ENCODE measurements around the gene DYNC2I2. TPM values are rescaled to one million over a fixed set of nuclear protein-coding genes. Genes with fewer than 3 reads are reported as not detected.

DYNC2I2 gene
- polyA plus RNA-seq, 1 donor from 2014 or later, result 82.5 TPM

DNA sequence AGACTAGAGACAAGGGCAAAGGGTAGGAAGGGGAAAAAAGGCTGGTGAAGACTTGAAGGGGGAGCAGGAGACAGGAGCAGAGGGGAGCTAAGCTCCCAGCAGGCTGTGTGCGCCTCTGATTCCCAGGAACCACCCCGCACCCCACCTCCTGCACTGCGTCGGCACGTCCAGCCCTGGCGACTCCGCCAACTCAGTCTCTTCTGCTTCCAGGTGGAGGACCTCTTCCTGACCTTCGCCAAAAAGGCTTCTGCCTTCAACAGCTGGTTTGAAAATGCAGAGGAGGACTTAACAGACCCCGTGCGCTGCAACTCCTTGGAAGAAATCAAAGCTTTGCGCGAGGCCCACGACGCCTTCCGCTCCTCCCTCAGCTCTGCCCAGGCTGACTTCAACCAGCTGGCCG, 30.5 kb downstream of the DYNC2I2 start:
- Histone ChIP-seq H3K36me3 (ENCODE audit: insufficient read depth, low read length) (peaks cover 15% of the 10 kb centered on the region), H3K27ac (ENCODE audit: low read length) (no peak overlapping the region), H3K27me3 (ENCODE audit: insufficient read depth, low read depth, low read length) (no peaks in the 10 kb centered on the region), H3K4me3 (ENCODE audit: low read length) (no peak overlapping the region), H3K9me3 (ENCODE audit: low read length) (no peaks in the 10 kb centered on the region), H3K9ac (ENCODE audit: low read length) (no peak overlapping the region), H2AFZ (ENCODE audit: low read depth, low read length) (no peak overlapping the region), H4K20me1 (ENCODE audit: insufficient read depth) (no peaks in the 10 kb centered on the region), H3F3A (ENCODE audit: insufficient read depth, low read length, poor library complexity, severe bottlenecking) (no peaks in the 10 kb centered on the region), H3K9me2 (ENCODE audit: insufficient read depth, low read length) (no peaks in the 10 kb centered on the region), H3K79me2 (replicated peaks; ENCODE audit: insufficient read depth, low read length) (no peaks in the 10 kb centered on the region), H3K4me2 (ENCODE audit: low read length) (no peak overlapping the region)
- TF ChIP-seq, protein P1, sequence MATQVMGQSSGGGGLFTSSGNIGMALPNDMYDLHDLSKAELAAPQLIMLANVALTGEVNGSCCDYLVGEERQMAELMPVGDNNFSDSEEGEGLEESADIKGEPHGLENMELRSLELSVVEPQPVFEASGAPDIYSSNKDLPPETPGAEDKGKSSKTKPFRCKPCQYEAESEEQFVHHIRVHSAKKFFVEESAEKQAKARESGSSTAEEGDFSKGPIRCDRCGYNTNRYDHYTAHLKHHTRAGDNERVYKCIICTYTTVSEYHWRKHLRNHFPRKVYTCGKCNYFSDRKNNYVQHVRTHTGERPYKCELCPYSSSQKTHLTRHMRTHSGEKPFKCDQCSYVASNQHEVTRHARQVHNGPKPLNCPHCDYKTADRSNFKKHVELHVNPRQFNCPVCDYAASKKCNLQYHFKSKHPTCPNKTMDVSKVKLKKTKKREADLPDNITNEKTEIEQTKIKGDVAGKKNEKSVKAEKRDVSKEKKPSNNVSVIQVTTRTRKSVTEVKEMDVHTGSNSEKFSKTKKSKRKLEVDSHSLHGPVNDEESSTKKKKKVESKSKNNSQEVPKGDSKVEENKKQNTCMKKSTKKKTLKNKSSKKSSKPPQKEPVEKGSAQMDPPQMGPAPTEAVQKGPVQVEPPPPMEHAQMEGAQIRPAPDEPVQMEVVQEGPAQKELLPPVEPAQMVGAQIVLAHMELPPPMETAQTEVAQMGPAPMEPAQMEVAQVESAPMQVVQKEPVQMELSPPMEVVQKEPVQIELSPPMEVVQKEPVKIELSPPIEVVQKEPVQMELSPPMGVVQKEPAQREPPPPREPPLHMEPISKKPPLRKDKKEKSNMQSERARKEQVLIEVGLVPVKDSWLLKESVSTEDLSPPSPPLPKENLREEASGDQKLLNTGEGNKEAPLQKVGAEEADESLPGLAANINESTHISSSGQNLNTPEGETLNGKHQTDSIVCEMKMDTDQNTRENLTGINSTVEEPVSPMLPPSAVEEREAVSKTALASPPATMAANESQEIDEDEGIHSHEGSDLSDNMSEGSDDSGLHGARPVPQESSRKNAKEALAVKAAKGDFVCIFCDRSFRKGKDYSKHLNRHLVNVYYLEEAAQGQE (IDR thresholded peaks at IDR 0.05; ENCODE audit: borderline replicate concordance), result no peak
- TF ChIP-seq POLR2AphosphoS5 (IDR thresholded peaks at IDR 0.05), result no peak
- TF ChIP-seq, protein P2, sequence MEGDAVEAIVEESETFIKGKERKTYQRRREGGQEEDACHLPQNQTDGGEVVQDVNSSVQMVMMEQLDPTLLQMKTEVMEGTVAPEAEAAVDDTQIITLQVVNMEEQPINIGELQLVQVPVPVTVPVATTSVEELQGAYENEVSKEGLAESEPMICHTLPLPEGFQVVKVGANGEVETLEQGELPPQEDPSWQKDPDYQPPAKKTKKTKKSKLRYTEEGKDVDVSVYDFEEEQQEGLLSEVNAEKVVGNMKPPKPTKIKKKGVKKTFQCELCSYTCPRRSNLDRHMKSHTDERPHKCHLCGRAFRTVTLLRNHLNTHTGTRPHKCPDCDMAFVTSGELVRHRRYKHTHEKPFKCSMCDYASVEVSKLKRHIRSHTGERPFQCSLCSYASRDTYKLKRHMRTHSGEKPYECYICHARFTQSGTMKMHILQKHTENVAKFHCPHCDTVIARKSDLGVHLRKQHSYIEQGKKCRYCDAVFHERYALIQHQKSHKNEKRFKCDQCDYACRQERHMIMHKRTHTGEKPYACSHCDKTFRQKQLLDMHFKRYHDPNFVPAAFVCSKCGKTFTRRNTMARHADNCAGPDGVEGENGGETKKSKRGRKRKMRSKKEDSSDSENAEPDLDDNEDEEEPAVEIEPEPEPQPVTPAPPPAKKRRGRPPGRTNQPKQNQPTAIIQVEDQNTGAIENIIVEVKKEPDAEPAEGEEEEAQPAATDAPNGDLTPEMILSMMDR (IDR thresholded peaks at IDR 0.05; ENCODE audit: poor library complexity, severe bottlenecking), result no peak
- no peak for TF ChIP-seq TAF1 (IDR thresholded peaks at IDR 0.05; ENCODE audit: low read depth)
- no peak for TF ChIP-seq RAD21 (conservative IDR thresholded peaks at IDR 0.05)
- TF ChIP-seq EZH2 (IDR thresholded peaks at IDR 0.05; ENCODE audit: borderline replicate concordance, insufficient read depth, low read length, poor library complexity, severe bottlenecking), result no peak
- TF ChIP-seq EP300 (conservative IDR thresholded peaks at IDR 0.05; ENCODE audit: poor library complexity, severe bottlenecking), result no peak
- no peak for TF ChIP-seq SMC3 (conservative IDR thresholded peaks at IDR 0.05; ENCODE audit: poor library complexity)
- no peak for TF ChIP-seq MXI1 (conservative IDR thresholded peaks at IDR 0.05; ENCODE audit: poor library complexity, severe bottlenecking)

DNA sequence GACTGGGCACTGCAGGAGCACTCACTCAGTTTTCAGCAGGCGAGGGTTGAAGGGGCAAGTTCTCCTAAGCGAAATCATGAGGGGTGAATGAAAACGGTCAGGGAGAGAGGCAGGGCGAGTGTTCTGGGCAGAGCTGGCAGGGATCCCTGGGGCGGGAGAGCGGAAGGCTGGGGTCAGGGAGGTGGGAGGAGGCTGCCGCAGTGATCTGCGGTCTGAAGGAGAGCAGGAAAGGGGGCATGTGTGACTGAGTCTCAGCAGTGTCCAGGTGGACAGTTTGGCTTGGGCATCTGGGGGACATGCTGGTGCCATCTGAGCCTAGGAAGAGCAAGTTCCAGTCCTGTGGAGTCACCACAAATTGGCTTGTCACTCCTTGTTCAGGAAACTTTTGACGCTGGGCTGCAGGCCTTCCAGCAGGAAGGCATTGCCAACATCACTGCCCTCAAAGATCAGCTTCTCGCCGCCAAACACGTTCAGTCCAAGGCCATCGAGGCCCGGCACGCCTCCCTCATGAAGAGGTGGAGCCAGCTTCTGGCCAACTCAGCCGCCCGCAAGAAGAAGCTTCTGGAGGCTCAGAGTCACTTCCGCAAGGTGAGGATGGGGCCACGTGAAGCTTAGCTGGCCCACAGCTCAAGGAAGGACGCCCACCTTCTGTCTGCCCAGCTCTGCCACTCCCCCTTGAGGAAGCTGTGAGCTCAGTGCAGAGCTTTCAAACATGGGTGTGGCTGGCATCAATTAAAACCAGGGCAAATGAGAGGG, 31.1 kb downstream of the DYNC2I2 start:
- no peak overlapping the region for H2AFZ ChIP-seq (ENCODE audit: low read depth, low read length)
- H4K20me1 ChIP-seq (ENCODE audit: insufficient read depth), result no peaks in the 10 kb centered on the region
- H3K4me3 ChIP-seq (ENCODE audit: low read length), result no peak overlapping the region
- no peaks in the 10 kb centered on the region for H3K79me2 ChIP-seq (replicated peaks; ENCODE audit: insufficient read depth, low read length)
- no peaks in the 10 kb centered on the region for H3K27me3 ChIP-seq (ENCODE audit: insufficient read depth, low read depth, low read length)
- no peak overlapping the region for H3K9ac ChIP-seq (ENCODE audit: low read length)
- no peaks in the 10 kb centered on the region for H3F3A ChIP-seq (ENCODE audit: insufficient read depth, low read length, poor library complexity, severe bottlenecking)
- TF ChIP-seq POLR2AphosphoS5 (IDR thresholded peaks at IDR 0.05) (no peak), MXI1 (conservative IDR thresholded peaks at IDR 0.05; ENCODE audit: poor library complexity, severe bottlenecking) (no peak), EP300 (conservative IDR thresholded peaks at IDR 0.05; ENCODE audit: poor library complexity, severe bottlenecking) (no peak), RAD21 (conservative IDR thresholded peaks at IDR 0.05) (no peak), TAF1 (IDR thresholded peaks at IDR 0.05; ENCODE audit: low read depth) (no peak)
- TF ChIP-seq, protein P2 (IDR thresholded peaks at IDR 0.05; ENCODE audit: poor library complexity, severe bottlenecking), result no peak
- no peaks in the 10 kb centered on the region for H3K9me2 ChIP-seq (ENCODE audit: insufficient read depth, low read length)
- H3K9me3 ChIP-seq (ENCODE audit: low read length), result no peaks in the 10 kb centered on the region
- H3K4me2 ChIP-seq (ENCODE audit: low read length), result no peak overlapping the region
- H3K27ac ChIP-seq (ENCODE audit: low read length), result no peak overlapping the region
- H3K36me3 ChIP-seq (ENCODE audit: insufficient read depth, low read length), result peaks cover 15% of the 10 kb centered on the region
